ENCODE data around the gene HBG1.

The HBG1 gene

DNA sequence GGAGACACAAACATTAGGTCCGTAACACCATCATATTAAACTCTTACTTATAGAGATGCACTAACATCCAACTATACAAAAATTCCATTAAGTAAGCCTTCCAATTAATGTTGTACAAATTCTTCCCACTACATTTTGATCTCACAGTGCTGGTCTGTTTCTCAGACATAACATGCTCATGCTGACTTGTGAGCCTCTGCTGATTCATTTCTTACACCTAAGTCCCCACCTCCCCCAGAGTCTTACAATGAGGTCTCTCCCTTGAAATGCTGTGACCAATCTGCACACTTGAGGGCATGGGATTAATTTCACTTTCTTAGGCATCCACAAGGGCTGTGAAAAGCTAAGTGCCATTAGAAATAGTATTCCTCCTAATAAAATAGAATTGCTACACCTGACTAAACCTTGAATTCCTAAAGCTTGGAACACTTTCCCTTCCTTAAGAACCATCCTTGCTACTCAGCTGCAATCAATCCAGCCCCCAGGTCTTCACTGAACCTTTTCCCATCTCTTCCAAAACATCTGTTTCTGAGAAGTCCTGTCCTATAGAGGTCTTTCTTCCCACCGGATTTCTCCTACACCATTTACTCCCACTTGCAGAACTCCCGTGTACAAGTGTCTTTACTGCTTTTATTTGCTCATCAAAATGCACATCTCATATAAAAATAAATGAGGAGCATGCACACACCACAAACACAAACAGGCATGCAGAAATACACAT is 2.0 kb downstream of the HBG1 start:
- no peak for DNase-seq (ENCODE audit: low read depth)

DNA sequence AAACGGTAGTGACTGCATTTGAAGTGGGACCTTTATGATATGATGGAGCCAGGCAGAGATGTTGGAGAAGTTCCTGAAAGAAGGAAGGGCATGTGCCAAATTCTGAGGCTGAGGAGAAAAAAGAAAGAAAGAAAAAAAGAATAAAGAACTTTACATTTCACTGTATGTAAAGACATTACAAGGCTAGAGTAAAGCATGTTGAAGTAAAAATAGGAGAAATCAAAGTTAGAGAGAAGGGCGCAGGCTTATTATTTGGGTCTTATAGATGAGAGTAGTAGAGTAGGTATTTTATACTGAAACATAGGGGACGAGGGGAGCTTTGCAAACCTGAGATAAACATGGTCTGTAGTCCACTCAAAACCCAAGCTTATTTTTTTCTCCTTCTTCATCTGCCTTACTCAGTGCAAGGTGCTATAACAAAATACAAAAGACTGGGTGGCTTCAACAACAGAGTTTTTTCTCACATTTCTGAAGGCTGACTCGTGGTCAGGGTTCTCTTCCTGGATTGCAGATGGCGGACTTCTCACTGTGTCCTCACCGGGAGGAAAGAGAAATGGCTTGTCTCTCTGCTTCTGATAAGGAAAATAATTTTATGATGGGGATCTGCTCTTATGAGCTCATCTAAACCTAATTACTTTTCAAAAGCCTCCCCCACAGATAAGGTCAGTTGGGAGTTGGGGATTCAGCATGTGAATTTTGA is 2.7 kb downstream of the HBG1 start:
- DNase-seq (ENCODE audit: low read depth): no peak

DNA sequence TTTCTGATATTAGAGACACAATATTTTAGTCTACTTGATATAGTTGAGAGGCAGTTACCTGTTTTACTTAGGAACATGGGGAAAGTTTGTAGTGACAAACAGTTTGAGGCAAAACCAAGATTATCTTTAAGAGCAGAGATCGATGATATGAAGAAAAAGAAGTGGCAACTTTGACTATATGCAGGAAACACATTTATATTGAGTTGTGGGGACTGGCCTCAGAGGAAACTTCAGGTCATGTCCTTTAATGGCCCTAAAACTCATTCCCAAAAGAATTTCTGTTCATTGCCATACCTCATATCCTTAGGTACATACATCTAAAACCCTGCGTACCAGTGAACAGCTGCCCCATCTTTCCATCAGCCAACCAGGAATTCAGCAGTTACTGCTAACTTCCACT is 4.5 kb downstream of the HBG1 start:
- DNase-seq (ENCODE audit: low read depth): no peak

DNA sequence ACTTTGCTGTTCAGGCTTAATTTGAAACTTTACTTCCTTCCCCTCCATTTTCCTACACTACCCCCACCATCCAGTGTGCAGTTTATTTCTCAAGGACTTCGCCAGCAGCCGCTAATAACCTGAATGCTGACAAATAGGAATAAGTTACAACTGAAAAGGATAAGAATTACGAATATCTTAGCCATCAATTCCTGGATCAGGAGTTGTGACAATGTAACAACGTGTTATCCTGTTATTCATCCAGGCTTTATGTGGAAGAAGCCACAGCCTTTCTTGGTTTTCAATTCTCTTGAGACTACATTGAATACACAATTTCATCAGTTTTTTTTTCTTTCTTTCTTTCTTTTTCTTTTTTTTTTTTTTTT is 5.9 kb downstream of the HBG1 start:
- no peak for DNase-seq (ENCODE audit: low read depth)

DNA sequence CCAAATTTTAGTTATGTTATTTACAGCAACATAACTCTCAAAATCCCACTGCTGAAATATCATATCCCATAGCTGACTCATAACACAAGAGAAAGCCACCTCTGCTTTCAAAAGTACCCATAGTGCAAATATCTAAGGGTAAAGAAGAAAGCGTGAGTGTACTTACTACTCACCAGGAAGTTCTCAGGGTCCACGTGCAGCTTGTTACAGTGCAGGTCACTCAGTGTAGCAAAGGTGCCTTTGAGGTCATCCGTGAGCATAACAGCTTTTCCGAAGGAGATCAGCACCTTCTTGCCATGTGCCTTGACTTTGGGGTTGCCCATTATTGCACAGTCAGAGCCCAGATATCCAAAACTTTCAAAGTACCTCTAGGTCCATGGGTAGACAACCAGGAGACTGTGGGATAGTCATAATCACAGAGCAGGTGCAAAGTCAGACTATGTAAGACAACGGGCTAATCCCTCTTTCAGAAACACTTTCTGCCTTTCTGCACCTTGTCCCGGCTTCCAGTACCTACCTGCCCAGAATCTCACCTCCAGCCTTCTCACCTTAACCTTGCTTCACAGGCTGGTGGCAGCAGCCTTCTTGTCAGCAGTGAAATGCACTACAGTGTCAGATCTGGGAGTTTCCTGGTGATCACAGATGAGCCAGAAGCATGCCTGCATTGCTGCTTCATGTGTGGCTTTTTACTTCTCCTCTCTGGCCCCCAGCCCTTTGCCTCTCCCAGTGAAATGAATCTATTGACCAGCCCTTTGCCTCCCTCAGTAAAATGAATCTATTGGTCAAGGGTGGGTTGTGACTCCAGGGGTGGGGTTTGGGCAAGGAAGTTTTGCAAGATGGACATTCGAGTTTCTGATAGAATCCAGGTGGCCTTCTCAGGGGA is 6.5 kb downstream of the HBG1 start:
- DNase-seq (ENCODE audit: low read depth): no peak

DNA sequence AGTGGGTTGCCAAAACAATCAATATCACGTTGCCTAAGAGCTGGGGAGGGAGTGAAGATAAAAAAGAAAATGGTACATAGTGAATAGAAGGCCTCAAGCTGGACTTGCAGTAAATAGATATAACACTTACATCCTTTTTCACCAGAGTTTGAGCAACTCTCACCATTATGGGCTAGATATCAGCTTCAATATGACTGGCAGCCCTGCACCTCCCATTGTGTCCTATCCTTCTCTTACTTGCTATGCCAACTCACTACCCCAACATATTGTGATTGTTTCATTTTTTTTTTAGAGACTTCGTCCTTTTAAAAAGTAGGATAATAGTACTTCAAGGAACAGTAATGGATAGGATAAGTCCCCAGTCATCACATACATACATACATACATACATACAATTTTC is 7.4 kb downstream of the HBG1 start:
- DNase-seq (ENCODE audit: low read depth): no peak

DNA sequence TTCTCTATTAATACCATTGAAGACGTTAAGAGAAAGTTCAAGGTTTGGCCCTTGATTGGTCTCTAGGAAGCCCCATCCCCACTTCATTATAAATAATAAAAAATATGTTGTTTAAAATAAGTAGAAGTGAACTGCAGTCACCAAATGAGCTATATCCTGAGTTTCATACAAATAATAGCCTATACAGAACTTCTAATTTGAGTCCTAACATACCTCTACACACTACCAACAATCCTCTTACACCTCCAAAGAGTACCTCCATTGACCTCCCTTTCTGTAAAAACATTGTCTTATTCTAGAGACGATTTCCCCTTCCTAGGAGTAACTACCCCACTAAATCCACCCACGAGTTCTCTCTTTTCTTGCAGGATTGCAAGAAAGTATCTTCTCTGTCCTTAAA is 8.2 kb downstream of the HBG1 start:
- DNase-seq (ENCODE audit: low read depth): no peak

DNA sequence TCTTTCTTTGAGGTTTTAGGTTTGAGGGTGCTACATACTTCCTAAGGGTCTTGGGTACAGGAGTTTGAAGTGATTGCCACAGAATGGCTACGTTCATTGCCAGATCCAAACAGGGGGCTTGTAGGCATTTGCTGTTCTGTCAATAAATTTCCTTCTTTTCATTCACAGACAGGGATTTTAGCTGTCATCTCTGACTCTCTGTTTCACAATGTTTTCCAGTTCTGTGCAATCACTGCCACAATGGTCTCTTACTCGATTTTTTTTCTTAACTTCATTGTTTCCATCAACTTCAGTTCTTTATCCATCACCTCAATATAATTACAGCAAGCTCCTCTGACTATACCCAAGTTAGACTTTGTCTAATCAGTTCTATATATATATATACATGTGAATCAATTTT is 9.2 kb downstream of the HBG1 start:
- no peak for DNase-seq (ENCODE audit: low read depth)

DNA sequence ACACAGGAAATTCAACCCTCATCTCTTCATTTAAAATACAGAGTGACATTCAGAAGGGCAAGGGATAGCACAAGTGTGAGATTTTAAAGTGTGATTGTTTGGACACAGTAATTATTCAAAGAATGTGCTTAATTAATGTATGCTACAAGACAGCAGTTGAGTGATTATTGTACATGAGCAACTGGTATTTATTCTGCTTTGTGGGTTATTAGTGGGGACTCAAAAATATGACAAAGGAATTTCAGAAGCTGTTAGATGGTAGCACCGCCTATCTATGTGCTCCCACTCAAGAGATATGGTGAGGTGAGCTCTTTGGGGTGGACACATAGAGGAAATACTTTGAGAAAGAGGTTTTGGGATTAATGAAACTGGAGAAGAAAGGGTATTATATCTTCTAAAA is 9.6 kb downstream of the HBG1 start:
- DNase-seq (ENCODE audit: low read depth): no peak

DNA sequence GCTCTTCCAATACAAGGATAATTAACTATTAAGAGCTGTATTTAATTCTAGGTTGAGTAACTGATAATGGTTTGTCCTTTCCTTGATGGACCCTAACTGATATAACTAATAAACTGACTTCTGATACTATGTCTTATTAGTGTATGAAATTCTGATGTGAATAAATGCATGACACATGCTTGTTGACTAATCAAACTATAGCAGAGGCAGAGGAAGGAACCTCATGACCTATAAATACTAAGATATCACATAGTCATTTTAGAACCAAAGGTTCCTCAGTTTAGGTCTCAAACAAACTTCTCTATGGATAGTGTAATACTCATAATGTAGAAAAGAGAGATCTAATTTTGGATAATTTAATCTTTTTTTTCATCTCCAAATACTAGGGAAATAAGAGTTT is 10.6 kb downstream of the HBG1 start:
- DNase-seq (ENCODE audit: low read depth): no peak

DNA sequence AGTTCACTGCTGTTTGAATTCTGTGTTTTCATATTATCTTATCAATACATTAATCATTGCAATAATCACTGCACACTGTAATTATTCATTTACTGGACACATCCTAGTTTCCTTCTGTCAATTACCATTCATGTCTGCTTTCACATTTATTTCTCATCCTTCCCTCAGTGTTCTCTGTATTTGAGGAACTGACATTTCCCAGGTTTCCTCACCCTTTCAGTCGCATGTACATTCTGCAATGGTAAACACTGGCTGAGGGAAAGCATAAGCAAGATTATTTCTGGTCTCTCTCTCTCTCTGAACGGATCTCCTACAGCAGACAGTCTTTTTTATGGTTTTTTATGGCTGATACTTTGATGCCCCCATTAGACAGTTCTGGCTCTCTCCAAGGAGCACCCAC is 11.2 kb downstream of the HBG1 start:
- DNase-seq (ENCODE audit: low read depth): no peak

DNA sequence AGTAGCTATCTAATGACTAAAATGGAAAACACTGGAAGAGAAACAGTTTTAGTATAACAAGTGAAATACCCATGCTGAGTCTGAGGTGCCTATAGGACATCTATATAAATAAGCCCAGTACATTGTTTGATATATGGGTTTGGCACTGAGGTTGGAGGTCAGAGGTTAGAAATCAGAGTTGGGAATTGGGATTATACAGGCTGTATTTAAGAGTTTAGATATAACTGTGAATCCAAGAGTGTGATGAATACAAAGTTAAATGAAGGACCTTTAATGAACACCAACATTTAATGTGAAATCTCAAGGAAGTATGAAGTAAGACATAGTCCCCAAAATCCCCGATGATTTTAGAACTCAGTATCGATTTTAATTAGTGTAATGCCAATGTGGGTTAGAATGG is 12.2 kb downstream of the HBG1 start:
- no peak for DNase-seq (ENCODE audit: low read depth)

DNA sequence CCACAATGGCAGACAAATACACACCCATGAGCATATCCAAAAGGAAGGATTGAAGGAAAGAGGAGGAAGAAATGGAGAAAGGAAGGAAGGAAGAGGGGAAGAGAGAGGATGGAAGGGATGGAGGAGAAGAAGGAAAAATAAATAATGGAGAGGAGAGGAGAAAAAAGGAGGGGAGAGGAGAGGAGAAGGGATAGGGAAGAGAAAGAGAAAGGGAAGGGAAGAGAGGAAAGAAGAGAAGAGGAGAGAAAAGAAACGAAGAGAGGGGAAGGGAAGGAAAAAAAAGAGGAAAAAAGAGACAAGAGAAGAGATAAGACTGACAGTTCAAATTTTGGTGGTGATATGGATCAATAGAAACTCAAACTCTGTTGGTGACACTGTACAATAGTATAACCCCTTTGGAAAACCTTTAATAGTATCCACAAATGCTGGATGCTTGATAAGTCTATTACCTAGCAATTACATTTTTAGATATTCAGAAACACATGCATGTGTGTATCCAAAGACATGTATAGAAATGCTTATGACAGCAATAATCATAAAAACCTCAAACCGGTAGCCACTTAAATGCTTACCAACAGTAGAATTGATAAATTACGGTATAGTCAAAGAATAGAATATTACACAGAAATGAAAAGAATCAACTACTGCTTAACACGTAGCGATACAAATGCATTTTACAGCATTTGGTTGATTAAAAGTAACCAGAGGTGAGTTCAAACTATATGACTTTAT is 14.1 kb downstream of the HBG1 start:
- DNase-seq (ENCODE audit: low read depth): no peak

DNA sequence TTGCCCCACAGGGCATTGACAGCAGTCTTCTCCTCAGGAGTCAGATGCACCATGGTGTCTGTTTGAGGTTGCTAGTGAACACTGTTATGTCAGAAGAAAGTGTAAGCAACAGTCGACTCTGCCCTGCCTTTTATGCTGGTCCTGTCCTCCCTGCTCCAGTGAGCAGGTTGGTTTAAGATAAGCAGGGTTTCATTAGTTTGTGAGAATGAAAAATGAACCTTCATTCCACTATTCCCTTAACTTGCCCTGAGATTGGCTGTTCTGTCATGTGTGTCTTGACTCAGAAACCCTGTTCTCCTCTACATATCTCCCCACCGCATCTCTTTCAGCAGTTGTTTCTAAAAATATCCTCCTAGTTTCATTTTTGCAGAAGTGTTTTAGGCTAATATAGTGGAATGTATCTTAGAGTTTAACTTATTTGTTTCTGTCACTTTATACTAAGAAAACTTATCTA is 15.2 kb downstream of the HBG1 start, which contains the start of gene HBD:
HBD (minus strand) TSS at position 103 of the 454 bp plus-strand sequence; CDS start at position 53, 50 bp downstream.
- DNase-seq (ENCODE audit: low read depth): no peak

DNA sequence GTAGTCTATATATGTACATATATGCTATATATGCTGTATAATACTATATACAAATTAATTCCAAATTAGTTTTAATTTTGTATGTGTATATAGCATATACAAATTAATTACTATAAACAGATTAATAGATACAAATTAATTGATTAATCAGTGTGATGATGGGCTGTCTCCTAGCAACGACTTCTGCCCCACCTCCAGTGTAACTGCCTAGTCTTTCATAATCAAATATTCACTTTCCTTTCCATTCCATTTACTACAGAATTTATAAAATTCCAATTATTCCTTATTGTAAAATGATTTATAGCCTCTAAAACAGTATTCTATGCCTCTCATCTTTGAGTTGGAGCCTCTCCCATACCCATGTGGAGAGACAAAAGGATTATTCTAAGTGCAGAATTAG is 16.4 kb downstream of the HBG1 start:
- DNase-seq (ENCODE audit: low read depth): no peak

DNA sequence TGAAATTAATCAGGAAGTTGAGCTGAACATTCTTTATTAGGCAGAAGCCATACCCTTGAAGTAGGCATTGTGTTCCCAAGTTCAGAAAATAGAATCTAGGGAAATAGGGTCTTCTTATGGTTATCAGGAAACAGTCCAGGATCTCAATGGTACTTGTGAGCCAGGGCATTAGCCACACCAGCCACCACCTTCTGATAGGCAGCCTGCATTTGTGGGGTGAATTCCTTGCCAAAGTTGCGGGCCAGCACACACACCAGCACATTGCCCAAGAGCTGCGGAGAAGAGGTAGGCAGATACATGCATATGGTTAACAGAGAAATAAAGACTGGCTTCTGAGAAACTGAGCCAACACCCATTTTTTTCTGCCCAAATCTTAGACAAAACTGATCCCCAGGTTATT is 16.8 kb downstream of the HBG1 start:
- DNase-seq (ENCODE audit: low read depth): no peak

DNA sequence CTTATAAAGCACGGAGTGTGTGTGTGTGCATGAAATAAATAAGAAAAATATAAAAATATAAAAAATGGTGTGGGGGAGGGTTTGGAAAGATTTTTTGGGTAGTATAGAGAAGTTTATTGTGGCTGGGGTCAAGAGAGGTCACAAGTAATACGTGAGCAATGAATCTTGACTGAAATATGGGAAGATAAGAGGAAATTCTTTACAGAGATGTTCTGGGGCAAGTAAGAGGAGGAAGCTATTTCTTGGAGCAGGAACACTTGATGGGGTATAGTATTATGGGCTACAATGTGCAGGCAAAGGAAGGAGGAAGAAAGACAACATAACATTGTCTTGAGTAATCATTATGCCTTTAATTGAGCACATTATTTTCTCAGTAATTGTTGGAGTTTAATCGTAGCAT is 17.5 kb downstream of the HBG1 start:
- DNase-seq (ENCODE audit: low read depth): no peak

DNA sequence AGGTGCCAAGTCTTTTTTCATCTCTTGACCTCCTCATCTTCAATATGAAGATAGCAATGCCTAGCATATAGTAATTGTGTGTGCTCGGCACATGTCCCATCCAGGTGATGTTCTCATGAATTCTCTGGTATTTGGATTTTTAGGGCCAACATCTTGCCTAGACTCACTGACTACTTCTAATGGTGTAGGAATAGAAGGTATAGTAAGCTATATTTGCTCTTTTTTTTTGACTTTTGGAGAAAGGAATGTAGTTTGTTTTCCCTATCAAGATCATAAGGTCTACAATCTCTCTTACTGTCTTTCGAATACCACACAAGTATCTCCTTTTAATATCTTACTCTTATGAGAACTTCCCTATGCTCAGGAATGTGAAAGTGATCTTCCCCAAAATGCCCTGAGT is 18.5 kb downstream of the HBG1 start:
- DNase-seq (ENCODE audit: low read depth): no peak

DNA sequence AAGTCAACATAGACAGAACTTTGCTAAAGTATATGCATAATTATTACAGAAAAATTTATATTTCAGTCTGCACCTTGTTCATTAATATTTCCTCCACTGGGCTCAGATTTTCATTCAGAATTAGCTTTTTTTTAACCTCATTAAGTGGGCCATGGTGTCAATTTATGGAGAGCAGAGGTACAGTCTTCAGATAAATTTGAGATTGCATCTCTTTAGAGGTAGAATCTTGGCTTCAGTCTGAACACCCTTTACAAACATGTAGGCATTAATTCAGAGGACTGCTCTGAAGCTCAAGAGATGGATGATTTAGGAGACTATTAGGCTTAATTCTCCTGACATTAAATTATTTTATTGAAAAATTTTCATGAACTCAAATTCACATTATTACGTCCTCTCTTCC is 19.4 kb downstream of the HBG1 start:
- no peak for DNase-seq (ENCODE audit: low read depth)

DNA sequence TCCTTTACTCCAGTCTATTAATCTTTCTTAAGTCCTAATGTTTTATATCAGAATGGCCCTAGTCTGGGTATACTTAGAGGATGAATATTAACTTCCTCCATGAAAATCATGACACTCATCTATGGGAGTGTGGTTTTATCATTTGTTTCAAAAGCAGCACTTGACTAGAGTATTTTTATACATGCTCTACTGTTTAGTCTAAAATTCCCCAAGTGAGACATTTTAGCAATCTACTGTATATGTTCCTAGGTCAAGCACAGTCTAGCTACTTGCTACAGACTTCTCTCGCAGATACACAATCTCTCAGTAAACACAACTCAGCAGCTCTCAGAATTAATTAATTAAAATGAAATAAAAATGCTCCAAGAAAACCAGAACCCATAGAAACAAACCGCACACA is 19.9 kb downstream of the HBG1 start:
- no peak for DNase-seq (ENCODE audit: low read depth)

DNA sequence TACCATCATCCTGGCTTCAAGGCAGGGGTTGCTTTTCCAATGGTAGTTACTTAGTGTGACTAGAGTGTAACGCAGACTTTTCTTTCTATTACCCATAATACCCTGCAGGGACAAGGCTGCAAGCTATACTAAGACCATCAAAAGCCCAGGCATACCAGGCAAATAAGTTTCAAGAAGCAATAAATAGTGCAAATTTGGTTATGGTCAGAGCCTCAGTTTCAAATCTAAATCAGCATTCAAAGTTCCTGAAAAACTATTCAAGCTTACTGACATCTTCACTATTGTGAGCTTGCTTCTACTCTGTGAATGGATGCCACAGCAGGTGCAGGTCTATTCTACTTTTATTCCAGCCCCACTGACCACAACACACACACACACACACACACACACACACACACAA is 20.3 kb downstream of the HBG1 start:
- DNase-seq (ENCODE audit: low read depth): no peak

DNA sequence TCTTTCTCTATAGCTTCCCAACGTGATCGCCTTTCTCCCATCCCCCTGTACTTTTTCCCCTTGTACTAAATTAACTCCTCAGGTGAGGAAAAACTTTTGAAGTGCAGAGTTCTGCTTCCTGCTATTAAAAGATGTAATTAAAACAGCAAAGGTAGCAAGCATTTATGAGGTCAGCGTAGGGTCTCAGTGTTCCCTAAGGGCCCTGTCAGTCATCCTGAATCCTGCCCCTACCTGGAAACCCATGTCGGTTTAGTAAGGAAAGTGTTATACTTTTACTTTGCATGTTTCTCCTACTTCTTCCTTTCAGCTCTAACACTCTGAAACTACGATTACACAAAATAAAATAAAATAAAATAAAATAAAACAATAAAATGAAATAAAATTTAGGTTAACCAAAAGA is 21.5 kb downstream of the HBG1 start:
- DNase-seq (ENCODE audit: low read depth): no peak

All from T follicular helper cell (primary cell).